Measurements from ENCODE around the gene SPRYD3.
A peak's percentile ranks its signal among the peaks of the same experiment; 100 is the strongest.
"Not testable (repeated sequence)": the region's sequence is repeated elsewhere in the genome, so short reads cannot be mapped to it uniquely, and the experiment has no call there.

Gene SPRYD3

GRCh38 chr12:53094796-53095595 is 15.8 kb upstream of the SPRYD3 start:
- not testable (repeated sequence) for H3K4me3 ChIP-seq (ENCODE audit: low read length); H3K79me2 ChIP-seq (ENCODE audit: low read length); H3K9me3 ChIP-seq (ENCODE audit: insufficient read depth, low read length); H3K9ac ChIP-seq (ENCODE audit: low read length); H3K27ac ChIP-seq (ENCODE audit: low read length); H3K4me2 ChIP-seq (ENCODE audit: low read length); H3K36me3 ChIP-seq (replicated peaks; ENCODE audit: low read depth, low read length); H4K20me1 ChIP-seq (ENCODE audit: insufficient read depth, low read length); H2AFZ ChIP-seq (ENCODE audit: low read depth, low read length)
- H3K27me3 ChIP-seq (ENCODE audit: low read depth, low read length), result peaks cover 26% of the 10 kb centered on the region
- peaks cover 18% of the 10 kb centered on the region for H3K4me1 ChIP-seq (ENCODE audit: low read length)

- no peaks in the 10 kb centered on the region for H3K9me3 ChIP-seq (ENCODE audit: insufficient read depth, low read length)
- H3K9ac ChIP-seq (ENCODE audit: low read length), result no peak overlapping the region
- H3K27me3 ChIP-seq (ENCODE audit: low read depth, low read length), result peaks cover 26% of the 10 kb centered on the region
- H3K4me3 ChIP-seq (ENCODE audit: low read length), result no peak overlapping the region
- H3K4me2 ChIP-seq (ENCODE audit: low read length), result no peak overlapping the region
- H3K4me1 ChIP-seq (ENCODE audit: low read length), result peaks cover 17% of the 10 kb centered on the region
- no peaks in the 10 kb centered on the region for H4K20me1 ChIP-seq (ENCODE audit: insufficient read depth, low read length)
- TF ChIP-seq CTCF (IDR thresholded peaks at IDR 0.05; ENCODE audit: low read depth, low read length) (no peak), EZH2phosphoT487 (IDR thresholded peaks at IDR 0.05; ENCODE audit: low read depth) (no peak)
- H3K36me3 ChIP-seq (replicated peaks; ENCODE audit: low read depth, low read length), result no peaks in the 10 kb centered on the region
- H3K27ac ChIP-seq (ENCODE audit: low read length), result no peak overlapping the region
- H2AFZ ChIP-seq (ENCODE audit: low read depth, low read length), result peak overlapping the region; percentile 92; the same call in 1 of the 2 replicates
- H3K79me2 ChIP-seq (ENCODE audit: low read length), result no peaks in the 10 kb centered on the region
Measured at GRCh38 chr12:53094394-53094787, 15.2 kb upstream of the SPRYD3 start.

GRCh38 chr12:53093777-53094393 is 14.7 kb upstream of the SPRYD3 start:
- no peak overlapping the region for H3K27ac ChIP-seq (ENCODE audit: low read length)
- H4K20me1 ChIP-seq (ENCODE audit: insufficient read depth, low read length), result no peaks in the 10 kb centered on the region
- H2AFZ ChIP-seq (ENCODE audit: low read depth, low read length), result peak overlapping the region; percentile 92; the same call in 1 of the 2 replicates
- no peak overlapping the region for H3K4me3 ChIP-seq (ENCODE audit: low read length)
- peaks cover 24% of the 10 kb centered on the region for H3K27me3 ChIP-seq (ENCODE audit: low read depth, low read length)
- no peak for TF ChIP-seq CTCF (IDR thresholded peaks at IDR 0.05; ENCODE audit: low read depth, low read length)
- no peak for TF ChIP-seq EZH2phosphoT487 (IDR thresholded peaks at IDR 0.05; ENCODE audit: low read depth)
- no peaks in the 10 kb centered on the region for H3K79me2 ChIP-seq (ENCODE audit: low read length)
- peaks cover 12% of the 10 kb centered on the region for H3K4me1 ChIP-seq (ENCODE audit: low read length)
- no peak overlapping the region for H3K9ac ChIP-seq (ENCODE audit: low read length)
- H3K4me2 ChIP-seq (ENCODE audit: low read length), result no peak overlapping the region
- H3K9me3 ChIP-seq (ENCODE audit: insufficient read depth, low read length), result no peaks in the 10 kb centered on the region
- no peaks in the 10 kb centered on the region for H3K36me3 ChIP-seq (replicated peaks; ENCODE audit: low read depth, low read length)

GRCh38 chr12:53091756-53092155 is 12.6 kb upstream of the SPRYD3 start:
- Histone ChIP-seq H3K36me3 (replicated peaks; ENCODE audit: low read depth, low read length) (no peaks in the 10 kb centered on the region), H3K27ac (ENCODE audit: low read length) (no peak overlapping the region), H3K4me1 (ENCODE audit: low read length) (no peaks in the 10 kb centered on the region), H3K4me3 (ENCODE audit: low read length) (no peak overlapping the region), H3K9ac (ENCODE audit: low read length) (no peak overlapping the region), H3K79me2 (ENCODE audit: low read length) (no peaks in the 10 kb centered on the region), H3K4me2 (ENCODE audit: low read length) (no peak overlapping the region), H2AFZ (ENCODE audit: low read depth, low read length) (no peak overlapping the region), H3K27me3 (ENCODE audit: low read depth, low read length) (peaks cover 18% of the 10 kb centered on the region), H4K20me1 (ENCODE audit: insufficient read depth, low read length) (no peaks in the 10 kb centered on the region), H3K9me3 (ENCODE audit: insufficient read depth, low read length) (no peaks in the 10 kb centered on the region)
- TF ChIP-seq CTCF (IDR thresholded peaks at IDR 0.05; ENCODE audit: low read depth, low read length) (no peak), EZH2phosphoT487 (IDR thresholded peaks at IDR 0.05; ENCODE audit: low read depth) (no peak)
